Measurements from ENCODE around the gene URB1. TPM values are rescaled to one million over a fixed set of nuclear protein-coding genes. Genes with fewer than 3 reads are reported as not detected.

The URB1 gene
- total and polyA plus RNA-seq, 9 of the 15 experiments (the other 6 are each of a cell fraction or from before 2014, with no cell fraction given), result 0.97 to 53.6 (median 21.5) TPM

- TF ChIP-seq KDM2B (CRISPR knock-in tag; IDR thresholded peaks at IDR 0.05), result no peak
- no peak for TF ChIP-seq ID3 (CRISPR knock-in tag; IDR thresholded peaks at IDR 0.05)
- peak; percentile 90; the same call in 1 of the 2 replicates for TF ChIP-seq ID3 (tag; IDR thresholded peaks at IDR 0.05)
- TF ChIP-seq ZNF717 (CRISPR knock-in tag; IDR thresholded peaks at IDR 0.05), result 0 out of 2 replicates have a peak, but pooled peaks have one; percentile 60
- peak; percentile 80 for TF ChIP-seq NR2C1 (IDR thresholded peaks at IDR 0.05)
- peak; percentile 85; the same call in 1 of the 2 replicates for TF ChIP-seq NR2C1 (tag; IDR thresholded peaks at IDR 0.05)
- peak; percentile 23 for TF ChIP-seq SP2 (IDR thresholded peaks at IDR 0.05; ENCODE audit: extremely low read depth, low read depth, low read length, poor library complexity, severe bottlenecking)
- peak; percentile 89 for TF ChIP-seq HMGXB4 (CRISPR knock-in tag; IDR thresholded peaks at IDR 0.05)
- TF ChIP-seq NR2F6 (CRISPR knock-in tag; IDR thresholded peaks at IDR 0.05), result 0 out of 2 replicates have a peak, but pooled peaks have one; percentile 4
- TF ChIP-seq MXI1 (IDR thresholded peaks at IDR 0.05; ENCODE audit: low read depth, low read length), result peak; percentile 99
- TF ChIP-seq, protein P1, sequence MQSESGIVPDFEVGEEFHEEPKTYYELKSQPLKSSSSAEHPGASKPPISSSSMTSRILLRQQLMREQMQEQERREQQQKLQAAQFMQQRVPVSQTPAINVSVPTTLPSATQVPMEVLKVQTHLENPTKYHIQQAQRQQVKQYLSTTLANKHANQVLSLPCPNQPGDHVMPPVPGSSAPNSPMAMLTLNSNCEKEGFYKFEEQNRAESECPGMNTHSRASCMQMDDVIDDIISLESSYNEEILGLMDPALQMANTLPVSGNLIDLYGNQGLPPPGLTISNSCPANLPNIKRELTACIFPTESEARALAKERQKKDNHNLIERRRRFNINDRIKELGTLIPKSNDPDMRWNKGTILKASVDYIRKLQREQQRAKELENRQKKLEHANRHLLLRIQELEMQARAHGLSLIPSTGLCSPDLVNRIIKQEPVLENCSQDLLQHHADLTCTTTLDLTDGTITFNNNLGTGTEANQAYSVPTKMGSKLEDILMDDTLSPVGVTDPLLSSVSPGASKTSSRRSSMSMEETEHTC (IDR thresholded peaks at IDR 0.05), result peak; percentile 6; the same call in 1 of the 2 replicates
- peak; percentile 92 for TF ChIP-seq STAT6 (CRISPR knock-in tag; IDR thresholded peaks at IDR 0.05)
- TF ChIP-seq HOMEZ (CRISPR knock-in tag; IDR thresholded peaks at IDR 0.05), result peak; percentile 64; the same call in 1 of the 2 replicates
- peak; percentile 90 for TF ChIP-seq POLR2AphosphoS5 (IDR thresholded peaks at IDR 0.05; ENCODE audit: control insufficient read depth, insufficient read depth, low read depth, low read length)
- TF ChIP-seq CREM (IDR thresholded peaks at IDR 0.05; ENCODE audit: low read depth), result 0 out of 2 replicates have a peak, but pooled peaks have one; percentile 7
- peak; percentile 70; the same call in 1 of the 2 replicates for TF ChIP-seq NR2C2 (CRISPR knock-in tag; IDR thresholded peaks at IDR 0.05)
- peak; percentile 93 for TF ChIP-seq NR2C2 (tag; IDR thresholded peaks at IDR 0.05)
- peak; percentile 96 for TF ChIP-seq RBFOX2 (IDR thresholded peaks at IDR 0.05; ENCODE audit: low read depth, low read length)
- 0 out of 2 replicates have a peak, but pooled peaks have one; percentile 10 for TF ChIP-seq ZNF263 (CRISPR knock-in tag; IDR thresholded peaks at IDR 0.05; ENCODE audit: borderline replicate concordance)
- 0 out of 2 replicates have a peak, but pooled peaks have one; percentile 38 for TF ChIP-seq CC2D1A (IDR thresholded peaks at IDR 0.05)
Observed at GRCh38 chr21:32392880-32393676, at the start of gene URB1 (continued).
